Breast epithelium (tissue), 3 donors: ENCODE data around the gene TMEM242.

ENCODE experiments used
- CTCF ChIP-seq, 3 donors: fragments of 450-650 bp; IDR thresholded peaks; one replicate each; pipeline ENCODE4 v1.5.1; 2016 to 2017; ENCODE audit warnings: antibody characterized with exemption in 3 of 3, mild to moderate bottlenecking in 3 of 3, moderate library complexity in 3 of 3
- POLR2AphosphoS5 ChIP-seq, 3 donors: sonication (generic); formaldehyde crosslinking; IDR thresholded peaks; one replicate each; pipeline ENCODE4 v1.6.1; 2017; ENCODE audit warnings: antibody characterized with exemption in 3 of 3

DNA sequence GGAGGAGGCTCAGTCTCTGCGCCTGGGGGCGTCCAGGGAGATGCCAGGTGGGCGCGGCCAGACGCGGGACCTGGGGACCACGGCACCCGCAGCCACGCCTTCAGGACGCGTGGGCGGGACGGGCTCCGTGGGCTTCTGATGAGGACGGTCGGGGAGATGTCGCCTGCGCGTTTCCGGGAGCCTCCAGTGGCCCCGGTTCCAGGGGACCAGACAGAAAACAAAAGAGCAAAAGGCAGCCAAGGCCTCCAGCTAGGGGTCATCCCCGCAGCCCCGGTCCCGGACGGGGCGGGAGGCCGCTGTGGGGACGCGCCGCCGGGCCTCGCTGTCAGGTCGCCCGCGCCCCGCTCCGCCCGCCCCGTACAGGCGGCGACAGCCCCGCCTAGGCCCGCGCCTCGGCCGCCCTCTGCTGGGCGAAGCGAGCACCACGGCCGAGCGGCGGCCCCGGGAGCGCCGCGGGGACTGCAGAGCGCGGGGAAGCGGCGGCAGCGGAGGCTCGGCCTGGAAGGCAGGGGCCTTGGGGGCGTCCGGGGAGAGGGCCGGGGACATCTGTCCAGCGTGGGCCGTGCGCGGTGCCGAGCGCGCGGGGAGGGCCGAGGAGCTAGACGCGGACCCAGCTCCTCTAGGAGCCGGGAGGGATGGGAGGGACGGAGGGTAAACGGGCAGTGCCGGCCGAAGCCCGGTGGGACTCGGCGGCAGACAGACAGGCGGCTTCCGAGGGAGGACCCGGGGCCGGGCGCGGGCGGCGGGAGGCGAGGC, 48.7 kb downstream of the TMEM242 start:
- TF ChIP-seq CTCF (IDR thresholded peaks at IDR 0.05) (peak in 1 of 3 donors; percentile 96), POLR2AphosphoS5 (IDR thresholded peaks at IDR 0.05) (peak; percentile 12 to 67 (median 19))
